Activated CD8-positive, alpha-beta memory T cell treated with anti-CD3 and anti-CD28 coated beads, Interleukin-2, amount 50 U/mL, for 1 hour (primary cell): Measurements from ENCODE around the gene NLK.

Experiments used
- DNase-seq: peaks from one replicate; pipeline ENCODE4 v3.0.0-alpha.2; 2020; ENCODE audit errors: extremely low read depth

The NLK gene

GRCh38 chr17:28113269-28113668, 70.8 kb downstream of the NLK start:
- no peak for DNase-seq

GRCh38 chr17:28115046-28115445, 72.6 kb downstream of the NLK start:
- DNase-seq, result no peak

GRCh38 chr17:28117304-28117703, 74.8 kb downstream of the NLK start:
- DNase-seq, result no peak

GRCh38 chr17:28118362-28118761, 75.9 kb downstream of the NLK start:
- no peak for DNase-seq

- no peak for DNase-seq
These were observed 76.6 kb downstream of the NLK start for GRCh38 chr17:28119046-28119445.

GRCh38 chr17:28119560-28119959, 77.1 kb downstream of the NLK start:
- DNase-seq, result no peak

GRCh38 chr17:28120766-28121165, 78.3 kb downstream of the NLK start:
- DNase-seq, result no peak

GRCh38 chr17:28124962-28125361, 82.5 kb downstream of the NLK start:
- DNase-seq, result no peak

GRCh38 chr17:28125526-28126378, 83.3 kb downstream of the NLK start:
- DNase-seq, result no peak

- DNase-seq, result no peak
These were observed 84.7 kb downstream of the NLK start for GRCh38 chr17:28127196-28127595.

GRCh38 chr17:28128779-28129178, 86.3 kb downstream of the NLK start:
- no peak for DNase-seq

- DNase-seq, result no peak
These were observed 88.0 kb downstream of the NLK start for GRCh38 chr17:28130472-28130871.

GRCh38 chr17:28131599-28131998, 89.1 kb downstream of the NLK start:
- no peak for DNase-seq

GRCh38 chr17:28133562-28133970, 91.1 kb downstream of the NLK start:
- no peak for DNase-seq

- no peak for DNase-seq
These were observed 94.4 kb downstream of the NLK start for GRCh38 chr17:28136923-28137322.

- no peak for DNase-seq
These were observed 97.3 kb downstream of the NLK start for GRCh38 chr17:28139822-28140221.

GRCh38 chr17:28141313-28141712, 98.8 kb downstream of the NLK start:
- DNase-seq, result no peak

GRCh38 chr17:28141773-28142172, 99.3 kb downstream of the NLK start:
- DNase-seq, result no peak

- no peak for DNase-seq
These were observed 99.8 kb downstream of the NLK start for GRCh38 chr17:28142305-28142704.

- DNase-seq, result no peak
These were observed 101.5 kb downstream of the NLK start for GRCh38 chr17:28144019-28144418.

GRCh38 chr17:28145348-28145747, 102.9 kb downstream of the NLK start:
- DNase-seq, result no peak

GRCh38 chr17:28147017-28147416, 104.5 kb downstream of the NLK start:
- DNase-seq, result no peak

- DNase-seq, result no peak
These were observed 108.5 kb downstream of the NLK start for GRCh38 chr17:28151001-28151400.

- DNase-seq, result no peak
These were observed 111.7 kb downstream of the NLK start for GRCh38 chr17:28154214-28154613.
